Activated naive CD4-positive, alpha-beta T cell treated with Interleukin-2 at 50 U/mL for 16 hours (primary cell): ENCODE measurements around the gene MAPKAP1.

Experiments used
- DNase-seq: peaks from one replicate; pipeline ENCODE4 v3.0.0-alpha.2; 2020

The MAPKAP1 gene

DNA sequence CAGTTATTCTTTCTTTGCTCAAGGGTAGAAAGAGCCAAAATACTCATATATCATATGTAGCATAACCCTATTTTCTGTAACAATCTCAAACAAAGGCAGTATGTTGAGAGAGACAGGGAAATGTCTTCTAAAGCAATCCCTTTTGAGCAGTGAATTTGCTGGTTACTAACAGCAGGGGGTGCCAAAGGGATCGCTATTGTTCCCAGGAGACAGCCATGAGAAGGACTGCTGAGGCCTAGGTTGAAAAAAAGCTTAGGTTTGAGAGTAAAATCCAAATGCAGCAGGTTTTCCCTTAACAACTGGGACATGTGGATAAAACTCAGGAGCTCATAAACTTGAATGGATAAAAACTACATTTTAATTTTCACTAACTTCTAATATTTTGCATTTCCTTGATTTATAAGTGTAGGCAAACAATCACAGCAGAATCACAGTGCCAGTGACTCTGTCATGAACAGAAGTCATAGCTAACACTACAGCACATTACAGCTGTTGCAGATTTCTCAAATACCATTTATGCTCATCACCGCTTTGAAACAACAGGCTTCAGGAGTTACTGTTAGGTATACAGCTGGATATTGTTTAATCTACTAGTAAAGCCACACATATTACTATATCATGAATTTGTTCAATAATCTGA is 148.4 kb downstream of the MAPKAP1 start:
- DNase-seq = peak; percentile 49

DNA sequence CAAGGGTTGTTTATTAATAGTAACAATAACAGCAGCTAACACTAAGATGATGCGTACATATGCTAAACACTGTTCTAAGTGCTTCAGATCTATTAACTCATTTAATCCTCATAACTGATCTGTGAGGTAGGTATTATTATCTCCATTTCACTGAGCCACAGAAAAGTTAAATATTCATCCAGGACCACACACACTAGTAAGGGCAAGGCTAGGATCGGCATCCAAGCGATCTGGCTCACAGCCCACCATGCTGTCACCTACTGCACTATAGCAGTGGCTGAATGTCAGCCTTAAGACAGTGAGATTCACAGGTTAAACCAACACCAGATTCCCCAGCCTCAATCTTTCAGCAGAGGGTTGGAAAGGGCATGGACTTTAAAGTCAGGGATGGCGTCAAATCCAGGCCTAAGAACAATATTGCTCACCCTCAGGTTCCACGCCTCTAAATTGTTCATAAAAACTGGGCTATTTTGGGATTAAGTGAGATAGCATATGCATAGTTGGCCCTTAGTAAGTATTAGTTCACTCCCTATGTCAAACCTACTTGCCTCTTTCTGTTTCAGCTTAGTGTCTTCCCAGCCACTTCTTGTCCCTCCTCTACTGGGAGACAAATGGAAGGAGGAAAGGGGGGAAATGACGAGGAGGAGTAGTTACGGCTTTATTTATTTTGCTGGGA is 150.8 kb downstream of the MAPKAP1 start:
- DNase-seq = no peak

DNA sequence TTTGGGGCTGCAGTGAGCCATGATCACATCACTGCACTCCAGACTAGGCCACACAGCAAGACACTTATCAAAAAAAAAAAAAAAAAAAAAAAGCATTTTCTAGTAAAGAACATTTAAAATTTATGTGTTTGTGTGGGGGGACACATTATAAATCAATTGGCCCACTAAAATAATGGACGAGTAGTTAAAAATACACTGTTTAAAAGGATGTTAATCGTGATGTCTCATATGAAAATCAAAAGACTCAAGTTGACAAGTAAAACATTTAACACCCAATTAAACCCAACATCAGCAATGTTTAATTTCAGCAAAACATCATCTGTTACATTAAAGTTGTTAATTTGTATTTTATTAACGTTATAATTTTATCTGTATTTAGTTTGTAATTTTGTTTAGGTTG is 152.3 kb downstream of the MAPKAP1 start:
- DNase-seq = no peak

DNA sequence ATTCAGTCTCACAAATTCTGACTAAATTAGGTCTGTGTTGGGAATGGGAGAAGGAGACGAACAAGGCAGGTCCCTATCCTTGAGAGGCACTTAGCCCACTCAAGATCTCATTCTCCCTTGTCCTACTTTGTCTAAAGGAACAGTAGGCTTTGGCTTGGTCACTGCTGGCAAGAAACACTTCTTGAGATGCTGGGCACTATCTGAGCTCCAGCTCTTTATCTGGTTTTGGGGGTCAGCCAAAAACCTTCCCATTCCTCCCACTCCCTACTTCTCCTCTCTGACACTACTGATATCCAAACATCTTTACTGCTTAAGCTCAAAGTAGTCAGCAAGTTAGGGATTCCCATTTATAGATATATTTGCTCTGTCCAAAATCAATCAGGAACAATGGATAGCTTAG is 155.2 kb downstream of the MAPKAP1 start:
- no peak for DNase-seq

DNA sequence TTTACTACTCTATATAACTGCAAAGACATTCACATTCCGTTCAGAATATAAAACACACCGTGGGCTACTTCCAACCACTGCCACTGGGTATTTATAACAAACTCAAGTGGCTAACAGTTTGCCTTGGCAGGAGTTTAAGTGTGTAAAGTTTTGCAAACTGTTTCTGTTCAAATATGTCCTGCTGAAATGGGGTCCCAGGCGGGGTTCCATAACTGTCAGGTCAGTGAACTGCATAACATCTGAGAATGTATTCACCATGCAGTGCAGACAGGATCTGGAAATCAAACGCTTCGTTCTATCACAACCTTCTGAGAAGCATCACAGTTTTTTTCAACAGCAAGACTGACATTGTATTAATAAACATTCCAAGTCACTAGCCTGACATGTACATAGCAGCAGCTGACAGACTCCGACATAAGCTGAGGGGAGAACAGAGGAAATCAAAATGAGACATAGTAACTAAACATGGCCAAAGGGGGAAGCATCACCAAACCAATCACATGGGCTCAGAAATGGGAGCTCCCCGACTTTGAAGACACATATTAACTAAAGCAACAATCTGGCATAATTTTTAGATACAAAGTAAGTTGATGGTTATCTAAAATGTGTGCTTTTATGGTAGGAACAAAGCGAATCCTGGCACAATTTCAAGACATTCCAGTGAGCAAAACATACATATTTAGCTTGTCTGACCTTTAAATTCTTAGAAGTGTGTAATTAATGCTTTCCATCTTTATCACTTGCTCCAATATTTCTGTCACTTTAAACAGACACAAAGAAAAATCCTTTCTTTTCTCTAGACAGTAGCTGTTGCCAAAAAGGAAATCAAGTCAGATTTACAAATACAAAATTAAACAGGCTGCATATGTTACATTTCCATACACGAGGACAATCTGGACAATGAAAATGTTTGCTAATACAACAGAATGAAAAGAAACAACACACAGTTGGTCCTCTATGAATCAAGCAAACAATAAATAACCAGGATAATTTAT is 156.8 kb downstream of the MAPKAP1 start:
- DNase-seq = no peak

DNA sequence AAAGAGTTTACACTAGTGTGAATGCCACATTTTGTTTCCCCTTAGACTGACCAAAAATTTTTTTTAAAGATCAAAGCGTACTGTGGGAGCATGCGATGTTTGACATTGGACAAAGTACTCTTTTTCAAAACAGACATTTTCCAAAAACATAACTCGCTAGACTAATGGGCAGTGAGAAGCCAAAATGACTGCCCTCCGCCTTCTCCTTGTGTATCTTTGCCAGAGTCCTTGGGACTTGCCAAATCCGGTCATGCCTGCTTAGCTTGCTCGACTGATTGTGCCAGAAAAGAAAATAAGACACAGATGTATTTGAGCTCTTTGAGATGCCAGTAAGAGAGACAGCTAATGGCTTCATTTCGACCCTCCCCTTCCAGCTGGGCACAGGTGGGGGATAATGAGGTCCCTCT is 157.5 kb downstream of the MAPKAP1 start:
- DNase-seq = no peak

DNA sequence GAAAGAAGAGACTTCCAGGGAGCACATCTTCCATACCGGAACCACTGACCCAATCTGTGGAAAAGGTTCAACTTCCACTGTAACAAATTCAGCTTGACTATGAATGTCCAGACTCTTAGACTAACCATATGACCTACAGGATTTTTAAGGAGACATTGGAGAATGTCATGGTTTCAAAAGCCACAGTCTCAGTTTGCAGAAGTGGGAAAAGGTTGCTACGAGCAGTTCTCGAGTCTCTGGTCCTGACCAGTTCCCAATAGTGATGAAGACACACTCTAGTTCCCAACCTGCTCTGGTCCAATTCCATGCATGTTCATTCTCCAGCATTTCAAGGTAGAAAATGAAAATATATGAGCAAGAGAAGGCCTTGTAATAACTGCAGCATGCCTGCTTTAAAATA is 158.0 kb downstream of the MAPKAP1 start:
- no peak for DNase-seq

DNA sequence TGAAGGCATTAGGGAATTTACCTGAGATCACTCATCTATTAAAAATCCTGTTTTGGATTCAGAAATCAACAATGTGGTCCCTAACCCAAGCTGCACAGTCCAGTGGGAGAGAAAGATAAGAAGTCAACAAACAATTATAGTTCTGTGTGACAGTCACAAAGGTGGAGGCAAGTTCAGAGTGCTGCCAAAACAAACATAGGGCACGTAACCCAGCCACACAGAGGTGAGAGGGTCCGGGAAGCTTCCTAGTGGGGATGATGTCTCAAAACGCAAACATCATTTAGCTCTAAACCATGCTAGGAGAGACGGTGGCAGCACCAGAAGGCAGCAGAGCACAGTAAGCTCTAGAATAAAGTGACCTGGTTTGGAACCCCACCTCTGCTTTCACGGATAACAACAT is 158.9 kb downstream of the MAPKAP1 start:
- DNase-seq = no peak

DNA sequence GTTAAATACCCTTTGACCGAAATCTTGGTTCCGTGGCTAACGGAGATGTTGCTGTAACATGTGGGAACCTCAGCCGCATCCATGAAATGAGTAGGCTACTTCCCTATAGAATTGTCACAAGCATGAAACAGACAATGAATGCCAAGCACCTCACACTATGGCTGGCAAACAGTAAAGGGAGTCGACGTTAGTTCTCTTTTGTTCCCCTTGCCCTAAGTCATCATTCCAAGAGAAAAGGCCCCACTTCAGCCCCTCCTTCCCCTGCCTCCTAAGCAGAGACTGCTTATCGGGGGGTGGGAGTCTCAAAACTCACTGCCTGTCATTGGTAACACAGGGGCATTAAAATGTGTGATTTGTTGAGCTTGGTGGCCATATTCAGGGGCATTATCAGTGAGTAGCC is 159.6 kb downstream of the MAPKAP1 start:
- no peak for DNase-seq

DNA sequence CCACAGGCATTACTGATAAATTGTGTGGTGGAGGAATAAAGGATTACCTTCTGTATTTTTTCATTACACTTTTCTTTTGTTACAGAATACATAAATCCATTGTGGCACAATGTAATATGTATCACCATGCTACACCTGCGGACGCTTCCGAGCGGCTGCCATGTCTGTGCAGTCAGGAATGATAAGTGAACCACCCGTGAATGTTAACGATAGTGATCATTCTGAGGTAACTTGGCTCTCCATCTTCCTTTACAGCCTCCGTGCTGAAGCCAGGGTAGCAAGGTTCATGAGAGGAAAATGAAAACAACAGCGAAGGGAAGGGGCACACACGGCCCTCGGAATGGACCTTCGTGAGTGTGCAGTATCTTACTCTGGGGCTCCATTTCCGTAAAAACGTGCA is 161.2 kb downstream of the MAPKAP1 start:
- DNase-seq = no peak

DNA sequence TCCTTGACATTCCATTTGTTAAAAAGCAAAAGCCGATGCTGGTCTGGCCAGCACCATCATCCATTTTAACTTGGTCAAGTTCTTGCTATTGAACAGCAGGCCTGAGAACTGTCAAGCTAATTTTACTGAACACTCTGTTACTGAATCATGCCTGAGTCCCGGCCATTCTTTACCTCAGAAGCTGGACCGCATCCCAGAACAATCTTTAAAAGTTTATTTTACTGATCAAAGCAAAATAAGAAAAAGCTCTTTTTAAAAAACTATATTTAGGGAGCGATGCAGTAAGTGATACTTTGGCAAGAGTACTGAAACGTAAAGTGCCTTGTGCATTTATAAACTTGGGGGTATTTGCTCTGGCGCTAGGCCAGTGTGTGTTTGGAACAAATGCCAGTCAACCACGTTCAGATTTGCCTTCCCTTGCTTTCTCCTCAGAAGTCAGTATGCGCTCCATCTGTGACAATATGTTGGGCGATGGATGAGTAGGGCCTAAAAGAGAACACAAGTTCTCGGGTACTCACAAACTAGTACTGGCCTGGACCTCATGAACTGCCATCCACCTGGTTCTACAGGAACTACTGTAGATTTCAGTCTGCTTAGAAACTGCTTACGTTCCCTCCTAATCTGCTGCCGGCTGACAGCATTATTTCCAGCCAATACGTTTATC is 161.9 kb downstream of the MAPKAP1 start:
- no peak for DNase-seq

DNA sequence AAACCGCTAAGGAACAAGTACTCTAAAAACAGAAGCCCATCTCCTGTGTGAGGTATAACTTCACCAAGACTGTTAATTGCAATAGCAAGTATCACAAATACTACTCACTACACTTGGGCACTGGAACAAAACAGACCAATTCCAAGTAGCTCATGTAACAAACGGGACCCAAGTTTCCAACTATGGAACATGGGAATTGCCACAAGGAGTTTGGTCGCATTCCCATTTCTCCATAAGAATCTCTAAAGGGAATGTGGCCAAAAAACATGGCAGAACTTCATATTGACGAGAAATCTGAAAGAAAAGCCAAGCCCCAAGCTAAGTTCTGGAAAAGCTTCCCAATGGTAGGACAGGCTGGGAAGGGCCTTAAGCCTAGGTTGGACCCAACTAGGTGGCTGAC is 162.5 kb downstream of the MAPKAP1 start:
- DNase-seq = no peak

DNA sequence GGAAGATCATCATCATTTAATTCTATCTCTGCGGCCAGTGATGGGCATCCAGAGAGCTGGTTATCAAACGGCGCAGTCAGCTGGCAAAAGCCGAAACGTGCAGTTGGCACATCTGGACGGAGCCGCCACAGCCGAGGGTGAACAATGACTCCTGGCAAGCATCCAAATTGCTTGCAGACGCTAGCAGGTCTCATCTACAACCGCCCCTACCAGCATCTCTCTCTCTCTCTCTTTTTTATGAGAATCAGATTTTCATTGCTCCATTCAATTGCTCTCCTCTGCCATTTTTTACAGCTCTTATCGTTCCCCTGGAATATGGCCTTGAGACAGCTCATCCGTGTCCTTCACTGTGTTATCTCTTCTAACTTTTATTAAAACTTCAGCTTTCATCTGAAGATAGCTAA is 165.2 kb downstream of the MAPKAP1 start:
- no peak for DNase-seq

DNA sequence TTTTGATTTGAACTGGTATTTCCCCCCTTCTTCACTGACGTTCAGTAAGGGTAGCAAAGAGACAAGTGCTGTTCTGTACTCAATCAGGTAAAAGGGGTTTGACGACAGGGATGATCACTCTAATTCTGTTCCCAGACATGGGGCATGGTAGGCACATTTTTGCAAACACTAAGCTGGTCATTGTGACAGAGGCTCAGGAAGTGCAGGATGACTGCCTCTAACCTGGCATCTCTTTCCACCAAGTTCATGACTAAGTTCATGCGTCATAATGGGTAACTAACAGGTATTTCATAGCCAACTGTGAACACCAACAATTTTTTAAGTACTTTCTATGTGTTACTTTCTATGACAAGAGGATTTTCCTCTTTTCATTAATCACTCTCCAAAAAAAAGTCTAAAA is 166.5 kb downstream of the MAPKAP1 start:
- DNase-seq = no peak

DNA sequence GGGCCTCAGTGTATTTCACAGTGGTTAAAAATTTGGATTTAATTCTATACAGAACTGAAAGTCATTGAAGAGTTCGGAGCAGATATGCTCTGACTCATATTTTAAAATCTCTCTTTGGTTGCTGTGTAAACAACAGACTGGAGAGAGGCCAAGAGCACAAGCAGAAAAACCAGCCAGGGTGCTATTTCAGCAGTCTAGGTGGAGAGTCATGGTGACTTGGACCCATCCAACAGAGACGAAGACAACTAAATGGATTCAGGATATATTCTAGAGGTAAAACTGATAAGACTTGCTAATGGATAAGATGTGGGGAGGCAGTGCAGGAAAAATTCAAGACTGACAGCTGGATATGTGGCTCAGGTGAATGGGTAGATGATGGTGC is 168.9 kb downstream of the MAPKAP1 start:
- no peak for DNase-seq

DNA sequence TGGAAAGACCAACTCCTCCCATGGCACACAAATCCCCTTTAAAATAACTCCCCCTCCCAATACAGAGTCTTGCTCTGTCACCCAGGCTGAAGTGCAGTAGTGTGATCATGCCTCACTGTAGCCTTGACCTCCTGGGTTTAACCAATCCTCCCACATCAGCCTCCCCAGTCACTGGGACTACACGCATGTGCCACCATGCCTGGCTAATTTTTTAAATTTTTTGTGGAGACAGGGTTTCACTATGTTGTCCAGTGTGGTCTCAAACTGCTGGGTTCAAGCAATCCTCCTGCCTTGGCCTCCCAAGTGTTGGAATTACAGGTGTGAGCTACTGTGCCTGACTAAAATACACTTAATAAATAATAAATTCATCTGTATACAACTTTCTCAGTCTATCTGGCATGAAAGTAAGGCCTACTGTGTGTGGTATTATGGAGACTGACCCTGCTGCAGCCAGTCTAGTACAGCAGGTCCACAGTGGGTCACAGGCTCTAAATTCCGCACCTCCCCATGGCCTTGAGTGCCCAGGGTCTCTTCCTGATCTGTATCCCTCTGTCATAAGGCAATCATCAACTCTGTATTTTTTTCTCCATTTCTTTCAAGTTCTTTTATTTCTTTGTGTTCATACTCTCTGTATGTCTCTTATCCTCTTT is 169.4 kb downstream of the MAPKAP1 start:
- no peak for DNase-seq

DNA sequence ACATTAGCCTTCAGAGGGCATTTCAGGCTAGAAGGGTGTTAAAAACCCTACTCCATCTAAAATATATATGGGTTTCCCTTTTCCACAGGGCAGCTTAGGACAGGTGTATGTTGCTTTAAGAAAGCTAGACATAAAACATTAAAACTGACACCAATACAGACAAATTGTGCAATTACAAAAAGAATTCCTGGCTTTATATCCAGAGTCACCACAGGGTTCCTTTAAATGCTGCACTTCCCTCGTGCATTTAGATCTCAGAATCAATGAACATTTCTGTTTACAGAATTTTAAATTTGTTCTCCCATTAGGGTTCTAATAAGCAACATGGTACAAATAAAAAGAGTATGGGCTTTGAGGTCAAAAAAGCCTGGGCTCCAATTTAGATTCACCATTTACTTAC is 170.2 kb downstream of the MAPKAP1 start:
- no peak for DNase-seq

DNA sequence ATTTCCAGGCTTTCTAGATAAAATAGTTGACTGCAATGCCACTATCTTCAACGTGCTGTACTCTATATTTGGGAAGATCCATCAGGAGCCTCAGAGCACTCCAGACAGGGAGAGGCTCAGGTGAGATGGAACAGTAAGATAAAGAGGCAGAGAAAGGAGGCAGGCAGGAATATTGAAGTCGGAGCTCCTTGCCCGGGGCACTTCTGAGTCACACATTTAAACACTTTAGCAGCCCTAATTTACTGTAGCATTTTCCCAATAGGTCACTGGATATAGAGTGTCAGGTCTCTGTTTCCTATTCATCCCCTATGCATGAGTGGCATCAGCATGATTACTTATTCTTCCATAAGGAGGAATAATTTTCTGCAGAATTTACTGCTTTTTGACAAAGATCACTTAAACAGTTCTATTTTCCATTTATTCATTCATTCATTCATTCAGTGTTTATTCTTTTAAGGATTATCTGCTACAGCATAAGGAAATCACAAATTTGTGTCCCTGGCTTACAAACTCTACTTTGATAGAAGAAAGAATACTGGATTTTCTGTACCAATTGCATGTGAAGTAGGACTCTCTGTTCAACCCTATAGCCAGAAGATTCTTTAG is 170.7 kb downstream of the MAPKAP1 start:
- DNase-seq = no peak

DNA sequence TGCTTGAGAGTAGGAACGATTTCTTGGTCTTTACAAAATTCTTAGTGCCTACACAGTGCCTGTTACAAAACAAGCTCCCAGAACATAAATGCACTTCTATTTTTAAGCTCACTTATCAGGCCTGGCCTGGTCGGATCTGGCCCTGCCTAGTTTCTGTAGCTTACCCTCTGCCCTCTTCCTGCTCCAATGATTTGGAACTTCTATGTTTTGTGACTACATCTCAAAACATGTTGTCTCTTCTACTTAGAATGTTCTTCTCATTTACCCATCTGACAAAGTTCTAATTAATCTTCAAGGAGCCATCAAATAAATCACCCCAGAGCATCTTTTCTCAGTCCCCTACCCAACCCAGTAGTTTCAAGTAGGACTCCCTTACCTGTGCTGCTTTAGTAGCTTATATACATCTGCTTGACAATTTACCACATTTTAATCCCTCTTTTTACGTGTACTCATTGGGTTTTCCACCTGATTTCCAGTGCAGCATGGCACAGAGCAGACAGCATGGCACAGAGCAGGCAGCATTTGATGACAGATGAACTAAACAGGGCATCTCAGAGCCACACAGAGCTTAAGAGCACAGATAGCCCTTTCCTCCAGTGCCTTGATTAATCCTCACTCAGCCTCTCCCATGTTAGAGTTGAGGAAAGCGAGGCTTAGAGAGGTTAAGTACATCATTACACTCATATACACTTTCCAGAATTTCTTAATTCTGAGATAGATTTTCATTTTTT is 171.9 kb downstream of the MAPKAP1 start:
- DNase-seq = no peak

DNA sequence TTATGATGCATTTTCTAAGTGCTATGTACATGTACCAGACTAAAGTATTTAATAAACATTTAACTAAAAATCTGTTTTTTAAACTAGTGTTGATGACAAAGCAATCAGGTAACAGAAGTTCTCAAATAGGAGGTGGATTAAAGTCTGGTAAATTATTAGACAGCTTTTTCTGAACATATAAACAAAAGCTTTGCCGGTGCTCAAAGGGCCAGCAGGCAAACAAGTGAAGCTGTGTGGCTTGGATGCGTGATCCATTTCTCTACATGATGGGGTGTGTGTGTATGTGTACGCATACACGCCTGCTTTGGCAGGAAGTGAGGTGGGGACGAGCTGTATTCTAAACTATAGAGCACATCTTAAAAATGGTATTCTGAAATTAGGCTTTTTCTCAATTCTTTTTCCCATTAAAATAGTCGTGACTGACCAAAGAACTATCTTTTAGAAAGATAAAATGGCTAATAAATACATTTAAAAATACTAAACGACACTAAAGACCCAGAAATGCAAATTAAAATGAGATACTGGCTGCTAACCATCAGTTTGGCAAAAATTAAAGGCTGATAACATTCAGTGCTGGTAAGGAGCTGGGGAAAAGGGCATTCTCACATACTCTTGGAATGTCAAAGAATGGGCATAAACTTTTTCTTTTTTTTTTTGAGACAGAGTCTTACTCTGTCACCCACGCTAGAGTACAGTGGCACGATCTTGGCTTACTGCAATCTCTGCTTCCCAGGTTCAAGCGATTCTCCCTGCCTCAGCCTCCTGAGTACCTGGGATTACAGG is 174.0 kb downstream of the MAPKAP1 start:
- DNase-seq = no peak

DNA sequence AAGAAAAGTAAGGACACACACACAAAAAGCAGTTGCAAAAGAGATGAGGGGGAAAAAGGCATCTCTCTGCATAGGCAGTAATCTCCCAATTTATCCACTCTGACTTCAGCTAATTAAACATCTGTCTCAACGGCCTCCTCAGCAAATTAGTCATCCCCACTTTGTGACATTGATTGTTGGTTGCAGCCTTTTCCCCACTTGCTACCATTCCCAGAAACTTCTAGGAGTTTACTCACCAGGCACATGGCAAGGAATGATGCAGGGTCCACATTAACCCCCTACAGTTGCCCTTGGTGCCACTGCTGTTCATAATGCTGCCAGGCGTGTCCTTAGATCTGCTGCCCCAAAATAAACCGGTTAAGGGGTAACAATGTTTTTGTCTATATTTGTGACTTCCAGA is 174.6 kb downstream of the MAPKAP1 start:
- no peak for DNase-seq
